Osteoblast (primary cell): ENCODE data around the gene DDX59. TPM values are rescaled to one million over a fixed set of nuclear protein-coding genes. Genes with fewer than 3 reads are reported as not detected.

ENCODE experiments used
- DNase-seq: peaks from one replicate; pipeline ENCODE4 v3.0.0; 2011; ENCODE audit warnings: low spot score, mixed read lengths; ENCODE audit not compliant: insufficient read length; ENCODE audit errors: missing footprints
- H2AFZ ChIP-seq: 2 replicates; pipeline ENCODE4 v1.6.0; 2011; ENCODE audit warnings: mild to moderate bottlenecking, low read length
- H3K27ac ChIP-seq: 2 replicates; pipeline ENCODE4 v1.5.1; 2011; ENCODE audit warnings: mild to moderate bottlenecking, low read depth, low read length, moderate library complexity
- H3K27me3 ChIP-seq: 2 replicates; pipeline ENCODE4 v1.6.0; 2012; ENCODE audit warnings: mild to moderate bottlenecking, control low read depth, inconsistent platforms, low read length, moderate library complexity; ENCODE audit not compliant: insufficient read depth
- H3K36me3 ChIP-seq: 2 replicates; pipeline ENCODE4 v1.5.1; 2011; ENCODE audit warnings: mild to moderate bottlenecking, low read length, control low read depth, moderate library complexity; ENCODE audit not compliant: insufficient read depth
- H3K4me1 ChIP-seq: 2 replicates; pipeline ENCODE4 v1.5.1; 2011; ENCODE audit warnings: mild to moderate bottlenecking, low read length, control low read depth, moderate library complexity; ENCODE audit not compliant: insufficient read depth
- H3K4me2 ChIP-seq: 2 replicates; pipeline ENCODE4 v1.6.0; 2011; ENCODE audit warnings: mild to moderate bottlenecking, low read length; ENCODE audit not compliant: insufficient read depth
- H3K4me3 ChIP-seq: fragments of 200-600 bp; sonication (generic); 3 replicates; pipeline ENCODE4 v1.5.1; 2012; ENCODE audit warnings: mild to moderate bottlenecking, low read length, inconsistent platforms; ENCODE audit not compliant: insufficient read depth
- H3K79me2 ChIP-seq: 2 replicates; pipeline ENCODE4 v1.6.0; 2012; ENCODE audit warnings: mild to moderate bottlenecking, low read length, control low read depth, inconsistent platforms; ENCODE audit not compliant: insufficient read depth
- H3K9me3 ChIP-seq: 2 replicates; pipeline ENCODE4 v1.5.1; 2011; ENCODE audit warnings: low read depth, low read length, control low read depth
- H4K20me1 ChIP-seq: 2 replicates; pipeline ENCODE4 v1.6.0; 2012; ENCODE audit warnings: mild to moderate bottlenecking, low read length, control low read depth; ENCODE audit not compliant: insufficient read depth
- total RNA-seq: library from RNA; depleted of rRNA; stranded (reverse); fragments of >200 nt; gene quantifications from 2 replicates; pipeline ENCODE4 v1.2.3, GENCODE V29; 2012
- TF ChIP-seq, protein P1 (sequence below): IDR thresholded peaks from 2 replicates; pipeline ENCODE4 v1.5.1; 2011; ENCODE audit warnings: mild to moderate bottlenecking, low read depth, low read length, moderate library complexity; ENCODE audit errors: extremely low read depth

DDX59 gene
- total RNA-seq, 1 donor: 11.9 TPM

DNA sequence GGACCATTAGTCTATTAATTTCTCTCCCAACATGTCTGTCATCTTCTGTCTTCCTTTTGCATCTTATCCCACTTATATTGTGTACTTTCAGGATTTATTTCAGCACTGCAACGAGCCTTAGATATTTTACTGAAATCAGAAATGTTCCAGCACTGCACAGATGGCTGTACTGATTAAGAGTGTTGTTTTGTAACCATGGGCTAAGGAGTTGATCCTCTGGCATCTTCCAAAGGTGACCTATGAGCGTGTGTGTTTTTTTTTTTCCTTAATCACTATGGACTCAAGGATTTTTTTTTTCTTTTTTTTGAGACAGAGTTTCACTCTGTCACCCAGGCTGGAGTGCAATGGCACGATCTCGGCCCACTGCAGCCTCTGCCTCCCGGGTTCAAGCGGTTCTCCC, 7.1 kb upstream of the DDX59 start:
- Histone ChIP-seq H3K4me1 (no peaks in the 10 kb centered on the region), H3K9me3 (no peaks in the 10 kb centered on the region), H3K27ac (no peak overlapping the region), H2AFZ (no peak overlapping the region), H4K20me1 (no peaks in the 10 kb centered on the region), H3K27me3 (no peaks in the 10 kb centered on the region), H3K79me2 (no peaks in the 10 kb centered on the region), H3K36me3 (no peaks in the 10 kb centered on the region), H3K4me3 (no peak overlapping the region), H3K4me2 (no peak overlapping the region)
- DNase-seq: no peak
- TF ChIP-seq, protein P1, sequence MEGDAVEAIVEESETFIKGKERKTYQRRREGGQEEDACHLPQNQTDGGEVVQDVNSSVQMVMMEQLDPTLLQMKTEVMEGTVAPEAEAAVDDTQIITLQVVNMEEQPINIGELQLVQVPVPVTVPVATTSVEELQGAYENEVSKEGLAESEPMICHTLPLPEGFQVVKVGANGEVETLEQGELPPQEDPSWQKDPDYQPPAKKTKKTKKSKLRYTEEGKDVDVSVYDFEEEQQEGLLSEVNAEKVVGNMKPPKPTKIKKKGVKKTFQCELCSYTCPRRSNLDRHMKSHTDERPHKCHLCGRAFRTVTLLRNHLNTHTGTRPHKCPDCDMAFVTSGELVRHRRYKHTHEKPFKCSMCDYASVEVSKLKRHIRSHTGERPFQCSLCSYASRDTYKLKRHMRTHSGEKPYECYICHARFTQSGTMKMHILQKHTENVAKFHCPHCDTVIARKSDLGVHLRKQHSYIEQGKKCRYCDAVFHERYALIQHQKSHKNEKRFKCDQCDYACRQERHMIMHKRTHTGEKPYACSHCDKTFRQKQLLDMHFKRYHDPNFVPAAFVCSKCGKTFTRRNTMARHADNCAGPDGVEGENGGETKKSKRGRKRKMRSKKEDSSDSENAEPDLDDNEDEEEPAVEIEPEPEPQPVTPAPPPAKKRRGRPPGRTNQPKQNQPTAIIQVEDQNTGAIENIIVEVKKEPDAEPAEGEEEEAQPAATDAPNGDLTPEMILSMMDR: no peak

DNA sequence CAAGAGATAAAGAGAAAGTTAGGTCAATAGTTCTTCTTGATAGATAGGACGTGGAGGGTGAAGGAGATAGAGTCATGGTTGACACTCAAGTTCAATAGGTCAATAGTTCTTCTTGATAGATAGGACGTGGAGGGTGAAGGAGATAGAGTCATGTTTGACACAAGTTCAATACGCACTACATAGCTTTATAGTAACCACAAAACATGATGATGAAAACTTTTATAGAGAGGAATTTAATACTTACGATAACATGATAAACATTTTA, 5.8 kb upstream of the DDX59 start:
- Histone ChIP-seq H3K79me2 (peaks cover 4% of the 10 kb centered on the region), H2AFZ (no peak overlapping the region), H3K4me1 (peaks cover 4% of the 10 kb centered on the region), H4K20me1 (no peaks in the 10 kb centered on the region), H3K27ac (no peak overlapping the region), H3K4me2 (no peak overlapping the region), H3K27me3 (no peaks in the 10 kb centered on the region), H3K36me3 (no peaks in the 10 kb centered on the region), H3K9me3 (no peaks in the 10 kb centered on the region), H3K4me3 (no peak overlapping the region)
- TF ChIP-seq, protein P1: no peak
- no peak for DNase-seq

GRCh38 chr1:200674838-200675587, 5.3 kb upstream of the DDX59 start:
- peaks cover 8% of the 10 kb centered on the region for H3K4me1 ChIP-seq
- H3K27ac ChIP-seq: no peak overlapping the region
- H3K4me2 ChIP-seq: no peak overlapping the region
- no peak overlapping the region for H2AFZ ChIP-seq
- no peaks in the 10 kb centered on the region for H3K9me3 ChIP-seq
- no peaks in the 10 kb centered on the region for H4K20me1 ChIP-seq
- TF ChIP-seq, protein P1: no peak
- no peak overlapping the region for H3K4me3 ChIP-seq
- no peaks in the 10 kb centered on the region for H3K27me3 ChIP-seq
- peak; percentile 25 for DNase-seq
- H3K79me2 ChIP-seq: peaks cover 4% of the 10 kb centered on the region
- no peaks in the 10 kb centered on the region for H3K36me3 ChIP-seq

DNA sequence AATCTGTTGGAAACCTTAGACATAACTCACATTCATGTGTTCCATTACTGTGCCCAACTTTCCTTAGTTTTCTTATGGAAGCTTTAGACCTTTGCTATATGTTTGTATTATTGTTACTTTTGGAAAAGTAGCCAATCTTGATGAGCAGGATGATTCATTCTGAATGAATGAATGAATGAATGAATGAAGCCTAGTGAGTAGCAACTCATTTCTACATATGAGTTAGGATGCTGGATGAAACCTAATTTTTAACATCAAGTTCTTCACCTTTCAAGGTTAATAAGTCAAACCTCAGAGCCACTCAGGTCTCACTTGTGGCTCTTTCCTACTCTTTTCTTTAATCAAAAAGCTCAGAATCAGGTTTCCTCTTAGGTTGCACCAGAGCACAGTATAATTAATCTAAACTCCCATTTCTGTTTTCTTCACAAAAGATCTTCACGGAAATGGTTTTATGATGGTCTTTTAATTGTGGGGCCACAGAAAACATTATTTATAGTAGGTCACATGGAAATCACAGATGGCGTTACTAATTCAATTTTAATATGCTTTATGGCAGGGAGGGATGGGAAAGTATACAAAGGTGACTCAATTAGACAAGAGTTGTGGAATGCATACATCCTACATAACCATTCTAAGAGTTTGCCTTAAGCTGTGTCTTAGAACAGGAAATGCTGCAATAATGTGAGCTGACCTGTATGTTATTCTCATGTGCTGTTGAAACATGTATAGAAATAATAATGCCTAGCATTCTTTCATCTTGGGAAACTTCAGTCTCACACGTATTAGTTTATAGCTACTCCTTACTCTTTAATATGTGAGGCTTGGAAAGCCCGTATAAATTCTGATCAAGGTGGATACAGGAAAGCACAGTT, 4.5 kb upstream of the DDX59 start:
- TF ChIP-seq, protein P1: no peak
- Histone ChIP-seq H3K79me2 (peaks cover 4% of the 10 kb centered on the region), H3K36me3 (no peaks in the 10 kb centered on the region), H3K4me2 (no peak overlapping the region), H3K27ac (no peak overlapping the region), H3K4me1 (peaks cover 8% of the 10 kb centered on the region), H3K4me3 (no peak overlapping the region), H3K27me3 (no peaks in the 10 kb centered on the region), H3K9me3 (no peaks in the 10 kb centered on the region), H4K20me1 (no peaks in the 10 kb centered on the region), H2AFZ (no peak overlapping the region)
- peak; percentile 50 for DNase-seq
